ENCODE measurements around the gene PPP1CB. TPM values are rescaled to one million over a fixed set of nuclear protein-coding genes. Genes with fewer than 3 reads are reported as not detected.
"Not testable (repeated sequence)": the region's sequence is repeated elsewhere in the genome, so short reads cannot be mapped to it uniquely, and the experiment has no call there.

The PPP1CB gene
- total RNA-seq, 1 donor from 2014 or later: 428 TPM

GRCh38 chr2:28742619-28743018, 9.0 kb upstream of the PPP1CB start:
- not testable (repeated sequence) for FAIRE-seq; DNase-seq (ENCODE audit: low spot score in 2 of 2)

GRCh38 chr2:28745225-28745624, 6.4 kb upstream of the PPP1CB start:
- no peak for FAIRE-seq
- no peak for DNase-seq (ENCODE audit: low spot score in 2 of 2)

GRCh38 chr2:28745876-28746275, 5.8 kb upstream of the PPP1CB start:
- DNase-seq (ENCODE audit: low spot score in 2 of 2): no peak
- FAIRE-seq: no peak

GRCh38 chr2:28746429-28747111, 5.1 kb upstream of the PPP1CB start:
- no peak for FAIRE-seq
- DNase-seq (ENCODE audit: low spot score in 2 of 2): no peak

GRCh38 chr2:28747714-28748113, 3.9 kb upstream of the PPP1CB start:
- FAIRE-seq (no peak), DNase-seq (ENCODE audit: low spot score in 2 of 2) (no peak)

- FAIRE-seq (no peak), DNase-seq (ENCODE audit: low spot score in 2 of 2) (no peak)
These were observed 3.5 kb upstream of the PPP1CB start for GRCh38 chr2:28748176-28748575.

GRCh38 chr2:28748941-28749340, 2.7 kb upstream of the PPP1CB start:
- DNase-seq (ENCODE audit: low spot score in 2 of 2) (no peak), FAIRE-seq (no peak)

- FAIRE-seq (no peak), DNase-seq (ENCODE audit: low spot score in 2 of 2) (no peak)
These were observed 2.1 kb upstream of the PPP1CB start for GRCh38 chr2:28749526-28749925.

- FAIRE-seq (no peak), DNase-seq (ENCODE audit: low spot score in 2 of 2) (no peak)
These were observed 1.0 kb upstream of the PPP1CB start for GRCh38 chr2:28750316-28751251.

GRCh38 chr2:28751956-28752630, 463 bp downstream of the PPP1CB start:
- peak; percentile 24 to 52 for DNase-seq (ENCODE audit: low spot score in 2 of 2)
- no peak for FAIRE-seq

GRCh38 chr2:28752631-28753376, 1.2 kb downstream of the PPP1CB start:
- FAIRE-seq: no peak
- no peak for DNase-seq (ENCODE audit: low spot score in 2 of 2)

- no peak for DNase-seq (ENCODE audit: low spot score in 2 of 2)
- FAIRE-seq: no peak
These were observed 2.7 kb downstream of the PPP1CB start for GRCh38 chr2:28754321-28754720.

GRCh38 chr2:28755421-28755820, 3.8 kb downstream of the PPP1CB start:
- no peak for DNase-seq (ENCODE audit: low spot score in 2 of 2)
- no peak for FAIRE-seq

- DNase-seq (ENCODE audit: low spot score in 2 of 2): no peak
- no peak for FAIRE-seq
These were observed 6.8 kb downstream of the PPP1CB start for GRCh38 chr2:28758459-28758858.

GRCh38 chr2:28761420-28761819, 9.8 kb downstream of the PPP1CB start:
- DNase-seq (ENCODE audit: low spot score in 2 of 2) (no peak), FAIRE-seq (no peak)

- FAIRE-seq (no peak), DNase-seq (ENCODE audit: low spot score in 2 of 2) (no peak)
These were observed 13.5 kb downstream of the PPP1CB start for GRCh38 chr2:28764909-28765711.

- DNase-seq (ENCODE audit: low spot score in 2 of 2) (no peak), FAIRE-seq (no peak)
These were observed 14.4 kb downstream of the PPP1CB start for GRCh38 chr2:28766070-28766469.

GRCh38 chr2:28767337-28767736, 15.7 kb downstream of the PPP1CB start:
- no peak for DNase-seq (ENCODE audit: low spot score in 2 of 2)

GRCh38 chr2:28768422-28768821, 16.8 kb downstream of the PPP1CB start:
- DNase-seq (ENCODE audit: low spot score in 2 of 2): no peak
- no peak for FAIRE-seq

More at GRCh38 chr2:28767337-28767736, 15.7 kb downstream of the PPP1CB start:
- no peak for FAIRE-seq

- FAIRE-seq (no peak), DNase-seq (ENCODE audit: low spot score in 2 of 2) (no peak)
These were observed 17.3 kb downstream of the PPP1CB start for GRCh38 chr2:28768952-28769351.
